ENCODE data around the gene FCHSD2.

DNA sequence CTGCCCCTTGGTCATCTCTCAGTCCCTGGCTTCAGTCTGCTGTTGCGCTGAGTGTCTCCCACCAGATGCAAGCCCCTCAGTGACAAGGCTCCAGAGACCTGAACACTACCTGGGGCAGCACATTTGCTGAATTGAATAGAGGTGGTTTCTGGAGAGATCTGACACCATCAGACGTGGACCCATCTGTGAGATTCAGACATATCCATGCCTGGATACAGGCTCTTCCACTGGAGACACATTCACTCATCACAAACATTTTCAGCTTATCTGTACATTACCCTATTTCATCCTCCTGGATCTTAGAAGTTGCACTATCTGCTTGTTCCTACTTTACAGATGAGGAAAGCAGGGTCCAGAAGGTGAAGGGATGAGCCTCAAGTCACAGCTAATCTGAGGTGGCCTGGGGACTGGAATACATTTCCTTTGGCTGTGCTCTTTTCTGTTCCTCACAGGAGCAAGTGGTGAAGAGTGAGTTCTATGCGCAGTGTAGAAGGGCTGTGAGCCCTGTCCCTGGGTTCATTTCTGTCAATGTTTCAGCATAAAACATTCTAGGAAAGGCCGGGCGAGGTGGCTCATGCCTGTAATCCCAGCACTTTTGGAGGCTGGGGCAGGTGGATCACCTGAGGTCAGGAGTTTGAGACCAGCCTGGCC lies 308.9 kb downstream of the FCHSD2 start:
- TF ChIP-seq, protein P1, sequence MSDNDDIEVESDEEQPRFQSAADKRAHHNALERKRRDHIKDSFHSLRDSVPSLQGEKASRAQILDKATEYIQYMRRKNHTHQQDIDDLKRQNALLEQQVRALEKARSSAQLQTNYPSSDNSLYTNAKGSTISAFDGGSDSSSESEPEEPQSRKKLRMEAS (IDR thresholded peaks at IDR 0.05) = no peak
- TF ChIP-seq, protein P2, sequence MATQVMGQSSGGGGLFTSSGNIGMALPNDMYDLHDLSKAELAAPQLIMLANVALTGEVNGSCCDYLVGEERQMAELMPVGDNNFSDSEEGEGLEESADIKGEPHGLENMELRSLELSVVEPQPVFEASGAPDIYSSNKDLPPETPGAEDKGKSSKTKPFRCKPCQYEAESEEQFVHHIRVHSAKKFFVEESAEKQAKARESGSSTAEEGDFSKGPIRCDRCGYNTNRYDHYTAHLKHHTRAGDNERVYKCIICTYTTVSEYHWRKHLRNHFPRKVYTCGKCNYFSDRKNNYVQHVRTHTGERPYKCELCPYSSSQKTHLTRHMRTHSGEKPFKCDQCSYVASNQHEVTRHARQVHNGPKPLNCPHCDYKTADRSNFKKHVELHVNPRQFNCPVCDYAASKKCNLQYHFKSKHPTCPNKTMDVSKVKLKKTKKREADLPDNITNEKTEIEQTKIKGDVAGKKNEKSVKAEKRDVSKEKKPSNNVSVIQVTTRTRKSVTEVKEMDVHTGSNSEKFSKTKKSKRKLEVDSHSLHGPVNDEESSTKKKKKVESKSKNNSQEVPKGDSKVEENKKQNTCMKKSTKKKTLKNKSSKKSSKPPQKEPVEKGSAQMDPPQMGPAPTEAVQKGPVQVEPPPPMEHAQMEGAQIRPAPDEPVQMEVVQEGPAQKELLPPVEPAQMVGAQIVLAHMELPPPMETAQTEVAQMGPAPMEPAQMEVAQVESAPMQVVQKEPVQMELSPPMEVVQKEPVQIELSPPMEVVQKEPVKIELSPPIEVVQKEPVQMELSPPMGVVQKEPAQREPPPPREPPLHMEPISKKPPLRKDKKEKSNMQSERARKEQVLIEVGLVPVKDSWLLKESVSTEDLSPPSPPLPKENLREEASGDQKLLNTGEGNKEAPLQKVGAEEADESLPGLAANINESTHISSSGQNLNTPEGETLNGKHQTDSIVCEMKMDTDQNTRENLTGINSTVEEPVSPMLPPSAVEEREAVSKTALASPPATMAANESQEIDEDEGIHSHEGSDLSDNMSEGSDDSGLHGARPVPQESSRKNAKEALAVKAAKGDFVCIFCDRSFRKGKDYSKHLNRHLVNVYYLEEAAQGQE (IDR thresholded peaks at IDR 0.05) = no peak
- TF ChIP-seq, protein P3, sequence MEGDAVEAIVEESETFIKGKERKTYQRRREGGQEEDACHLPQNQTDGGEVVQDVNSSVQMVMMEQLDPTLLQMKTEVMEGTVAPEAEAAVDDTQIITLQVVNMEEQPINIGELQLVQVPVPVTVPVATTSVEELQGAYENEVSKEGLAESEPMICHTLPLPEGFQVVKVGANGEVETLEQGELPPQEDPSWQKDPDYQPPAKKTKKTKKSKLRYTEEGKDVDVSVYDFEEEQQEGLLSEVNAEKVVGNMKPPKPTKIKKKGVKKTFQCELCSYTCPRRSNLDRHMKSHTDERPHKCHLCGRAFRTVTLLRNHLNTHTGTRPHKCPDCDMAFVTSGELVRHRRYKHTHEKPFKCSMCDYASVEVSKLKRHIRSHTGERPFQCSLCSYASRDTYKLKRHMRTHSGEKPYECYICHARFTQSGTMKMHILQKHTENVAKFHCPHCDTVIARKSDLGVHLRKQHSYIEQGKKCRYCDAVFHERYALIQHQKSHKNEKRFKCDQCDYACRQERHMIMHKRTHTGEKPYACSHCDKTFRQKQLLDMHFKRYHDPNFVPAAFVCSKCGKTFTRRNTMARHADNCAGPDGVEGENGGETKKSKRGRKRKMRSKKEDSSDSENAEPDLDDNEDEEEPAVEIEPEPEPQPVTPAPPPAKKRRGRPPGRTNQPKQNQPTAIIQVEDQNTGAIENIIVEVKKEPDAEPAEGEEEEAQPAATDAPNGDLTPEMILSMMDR (IDR thresholded peaks at IDR 0.05; ENCODE audit: low read depth, low read length, missing input control) = no peak
- TF ChIP-seq GABPA (IDR thresholded peaks at IDR 0.05 in 1 of 2, conservative IDR thresholded peaks at IDR 0.05 in 1 of 2) = no peak
- no peak for TF ChIP-seq RAD21 (IDR thresholded peaks at IDR 0.05)
- TF ChIP-seq EGR1 (IDR thresholded peaks at IDR 0.05; ENCODE audit: low read depth in 2 of 2) = no peak
- TF ChIP-seq JUND (IDR thresholded peaks at IDR 0.05) = no peak
- TF ChIP-seq, protein P4, sequence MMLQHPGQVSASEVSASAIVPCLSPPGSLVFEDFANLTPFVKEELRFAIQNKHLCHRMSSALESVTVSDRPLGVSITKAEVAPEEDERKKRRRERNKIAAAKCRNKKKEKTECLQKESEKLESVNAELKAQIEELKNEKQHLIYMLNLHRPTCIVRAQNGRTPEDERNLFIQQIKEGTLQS (IDR thresholded peaks at IDR 0.05) = no peak
- no peak for TF ChIP-seq YY1 (IDR thresholded peaks at IDR 0.05)
- TF ChIP-seq, protein P5, sequence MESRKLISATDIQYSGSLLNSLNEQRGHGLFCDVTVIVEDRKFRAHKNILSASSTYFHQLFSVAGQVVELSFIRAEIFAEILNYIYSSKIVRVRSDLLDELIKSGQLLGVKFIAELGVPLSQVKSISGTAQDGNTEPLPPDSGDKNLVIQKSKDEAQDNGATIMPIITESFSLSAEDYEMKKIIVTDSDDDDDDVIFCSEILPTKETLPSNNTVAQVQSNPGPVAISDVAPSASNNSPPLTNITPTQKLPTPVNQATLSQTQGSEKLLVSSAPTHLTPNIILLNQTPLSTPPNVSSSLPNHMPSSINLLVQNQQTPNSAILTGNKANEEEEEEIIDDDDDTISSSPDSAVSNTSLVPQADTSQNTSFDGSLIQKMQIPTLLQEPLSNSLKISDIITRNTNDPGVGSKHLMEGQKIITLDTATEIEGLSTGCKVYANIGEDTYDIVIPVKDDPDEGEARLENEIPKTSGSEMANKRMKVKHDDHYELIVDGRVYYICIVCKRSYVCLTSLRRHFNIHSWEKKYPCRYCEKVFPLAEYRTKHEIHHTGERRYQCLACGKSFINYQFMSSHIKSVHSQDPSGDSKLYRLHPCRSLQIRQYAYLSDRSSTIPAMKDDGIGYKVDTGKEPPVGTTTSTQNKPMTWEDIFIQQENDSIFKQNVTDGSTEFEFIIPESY (IDR thresholded peaks at IDR 0.05) = no peak
- no peak for TF ChIP-seq TAF1 (conservative IDR thresholded peaks at IDR 0.05)
- TF ChIP-seq RXRA (IDR thresholded peaks at IDR 0.05) = no peak

Measured in liver (tissue), 3 donors.